GM12878 (cell line): Measurements from ENCODE around the gene ECHDC1. TPM values are rescaled to one million over a fixed set of nuclear protein-coding genes. Genes with fewer than 3 reads are reported as not detected.

Source experiments
- ASH2L ChIP-seq: fragments of 300-600, 200-600 bp; sonication (generic); IDR thresholded peaks from 2 replicates; pipeline ENCODE4 v1.6.1; 2017; ENCODE audit warnings: low read depth, mild to moderate bottlenecking, borderline replicate concordance
- CREB1 ChIP-seq: IDR thresholded peaks from 2 replicates; pipeline ENCODE4 v1.6.1; 2012; ENCODE audit warnings: low read depth, mild to moderate bottlenecking, inconsistent platforms
- EED ChIP-seq: sonication (generic); IDR thresholded peaks from 2 replicates; pipeline ENCODE4 v1.6.1; 2016; ENCODE audit warnings: antibody characterized with exemption, low read depth
- ETV6 ChIP-seq, 2 experiments: fragments of 450-650 bp in 1 of 2; IDR thresholded peaks in 1 of 2; conservative IDR thresholded peaks in 1 of 2; 2 replicates each; pipeline ENCODE4 v1.6.1; 2014; ENCODE audit warnings: antibody characterized with exemption in 1 of 2, borderline replicate concordance in 1 of 2, low read depth in 1 of 2, mild to moderate bottlenecking in 1 of 2, moderate library complexity in 1 of 2
- IKZF2 ChIP-seq, 2 experiments: fragments of 450-650 bp; IDR thresholded peaks; 2 replicates each; pipeline ENCODE4 v1.6.1; 2017; ENCODE audit warnings: mild to moderate bottlenecking in 2 of 2, moderate library complexity in 2 of 2
- MXI1 ChIP-seq: fragments of 150-350 bp; IDR thresholded peaks from 2 replicates; pipeline ENCODE4 v1.6.1; 2011; ENCODE audit warnings: low read depth, mild to moderate bottlenecking, inconsistent platforms, low read length, improper control_type of control experiment
- PRDM15 ChIP-seq: fragments of 450-650 bp; formaldehyde crosslinking; IDR thresholded peaks from 2 replicates; pipeline ENCODE4 v1.4.0; 2020; ENCODE audit warnings: mild to moderate bottlenecking, moderate library complexity
- RELB ChIP-seq: fragments of 450-650 bp; IDR thresholded peaks from 2 replicates; pipeline ENCODE4 v1.6.1; 2017; ENCODE audit warnings: low read depth, mild to moderate bottlenecking, moderate library complexity
- SMARCA5 ChIP-seq: fragments of 450-650 bp; IDR thresholded peaks from 2 replicates; pipeline ENCODE4 v1.6.1; 2017; ENCODE audit warnings: mild to moderate bottlenecking
- SMC3 ChIP-seq: IDR thresholded peaks from 2 replicates; pipeline ENCODE4 v1.6.1; 2011; ENCODE audit warnings: low read length, improper control_type of control experiment, borderline replicate concordance
- TBL1XR1 ChIP-seq: IDR thresholded peaks from 2 replicates; pipeline ENCODE4 v1.6.1; 2012; ENCODE audit warnings: low read depth, low read length, improper control_type of control experiment
- USF1 ChIP-seq: IDR thresholded peaks from 2 replicates; pipeline ENCODE4 v1.6.1; 2011; ENCODE audit warnings: borderline replicate concordance, low read depth, mild to moderate bottlenecking, moderate library complexity, mixed read lengths, low read length; ENCODE audit not compliant: insufficient read depth; ENCODE audit errors: extremely low read length
- USF2 ChIP-seq: IDR thresholded peaks from 2 replicates; pipeline ENCODE4 v1.6.1; 2011; ENCODE audit warnings: low read depth, low read length, improper control_type of control experiment, borderline replicate concordance
- ZBTB4 ChIP-seq: fragments of 450-650 bp; formaldehyde crosslinking; IDR thresholded peaks from 2 replicates; pipeline ENCODE4 v1.4.0; 2022; ENCODE audit warnings: mild to moderate bottlenecking, moderate library complexity
- ZSCAN29 ChIP-seq: fragments of 450-650 bp; IDR thresholded peaks from 2 replicates; pipeline ENCODE4 v1.6.1; 2017; ENCODE audit warnings: mild to moderate bottlenecking, moderate library complexity
- polyA plus RNA-seq, 11 experiments: library from polyadenylated mRNA; depleted of rRNA in 4 of 11; unstranded in 6 of 11; stranded (reverse) in 5 of 11; fragments of >200 nt; fragmentation: Nextera tagmentation in 4 of 11; fragmentation: Illumina TruSeq in 1 of 11; extraction: Ambion mirVana in 4 of 11; extraction: Trizol in 1 of 11; gene quantifications; 1 replicate in 1 of 11; 2 replicates in 10 of 11; pipeline versions ENCODE4 v1.2.1 to v1.2.3, GENCODE V29; 2011 to 2016; ENCODE audit warnings: inconsistent platforms in 2 of 11, missing spikeins in 2 of 11, low read depth in 1 of 11
- total RNA-seq, 4 experiments: library from RNA; depleted of rRNA in 3 of 4; stranded (reverse); fragments of >200 nt in 3 of 4; fragmentation: Illumina TruSeq in 1 of 4; extraction: Trizol in 1 of 4; gene quantifications; 2 replicates each; pipeline versions ENCODE4 v1.2.1 to v1.2.3, GENCODE V29; 2013 to 2021

ECHDC1 gene
- total and polyA plus RNA-seq, 10 of the 15 experiments (the other 5 are each of a cell fraction or from before 2014, with no cell fraction given) = 46.2 to 111 (median 70.7) TPM

- TF ChIP-seq SMC3 = peak; percentile 16; the same call in 1 of the 2 replicates
- peak; percentile 27; the same call in 1 of the 2 replicates for TF ChIP-seq MXI1
- TF ChIP-seq ZBTB4 (CRISPR knock-in tag) = peak; percentile 79; the same call in 1 of the 2 replicates
- peak in 1 of 2 experiments; percentile 31; a peak in 1 of 4 replicates for TF ChIP-seq ETV6 (conservative IDR thresholded peaks at IDR 0.05 in 1 of 2, IDR thresholded peaks at IDR 0.05 in 1 of 2; ENCODE audit: borderline replicate concordance in 1 of 2, low read depth in 1 of 2)
- 0 out of 2 replicates have a peak, but pooled peaks have one; percentile 84 for TF ChIP-seq ASH2L
- no peak for TF ChIP-seq TBL1XR1
- peak; percentile 93 for TF ChIP-seq USF1
- peak; percentile 33; the same call in 1 of the 2 replicates for TF ChIP-seq ZSCAN29
- TF ChIP-seq PRDM15 = peak; percentile 84; the same call in 1 of the 2 replicates
- peak; percentile 46; the same call in 1 of the 2 replicates for TF ChIP-seq CREB1
- peak; percentile 33; the same call in 1 of the 2 replicates for TF ChIP-seq EED
- peak; percentile 76 for TF ChIP-seq USF2
- peak; percentile 42 to 43 for TF ChIP-seq IKZF2 (IDR thresholded peaks at IDR 0.05)
- TF ChIP-seq RELB = peak; percentile 71; the same call in 1 of the 2 replicates
- peak; percentile 95 for TF ChIP-seq SMARCA5
These were observed 77.1 kb downstream of the ECHDC1 start, which contains the start of gene RNF146 (continued) for GRCh38 chr6:127266178-127266891.
